Subcutaneous adipose tissue (tissue), 4 donors: ENCODE results near the gene SDF2L1. TPM values are rescaled to one million over a fixed set of nuclear protein-coding genes. Genes with fewer than 3 reads are reported as not detected.

ENCODE experiments used
- total RNA-seq, 4 donors: library from RNA; depleted of rRNA; stranded (reverse); fragments of >200 nt; gene quantifications; one replicate each; pipeline ENCODE4 v1.1.0, GENCODE V29; 2016
- TF ChIP-seq, protein P1 (sequence below): fragments of 450-650 bp; IDR thresholded peaks from one replicate; pipeline ENCODE4 v1.5.1; 2016; ENCODE audit warnings: low read depth, mild to moderate bottlenecking, control low read depth, antibody characterized with exemption, moderate library complexity

SDF2L1 gene
- total RNA-seq, 4 donors from 2014 or later = 11.7 to 25.8 (median 18.5) TPM

DNA sequence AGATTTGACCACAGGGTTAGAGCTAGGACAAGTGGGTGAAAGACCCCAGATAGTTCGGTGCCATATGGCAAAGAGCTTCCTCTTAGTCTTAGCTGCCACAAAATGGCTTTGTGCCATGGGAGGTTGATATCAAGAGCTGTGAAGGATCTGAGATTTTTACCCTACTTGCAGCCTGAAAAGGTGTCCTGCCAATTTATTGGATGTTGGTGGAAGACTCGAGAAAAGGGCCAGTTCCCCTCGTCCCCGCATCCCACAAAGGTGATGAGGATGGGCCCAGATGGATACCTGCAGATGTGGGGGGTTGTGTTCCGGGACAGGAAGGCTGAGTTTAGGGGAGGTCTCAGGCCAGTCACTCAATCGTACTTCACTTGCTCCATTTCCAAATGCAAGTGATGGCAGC lies 39.5 kb upstream of the SDF2L1 start:
- TF ChIP-seq, protein P1, sequence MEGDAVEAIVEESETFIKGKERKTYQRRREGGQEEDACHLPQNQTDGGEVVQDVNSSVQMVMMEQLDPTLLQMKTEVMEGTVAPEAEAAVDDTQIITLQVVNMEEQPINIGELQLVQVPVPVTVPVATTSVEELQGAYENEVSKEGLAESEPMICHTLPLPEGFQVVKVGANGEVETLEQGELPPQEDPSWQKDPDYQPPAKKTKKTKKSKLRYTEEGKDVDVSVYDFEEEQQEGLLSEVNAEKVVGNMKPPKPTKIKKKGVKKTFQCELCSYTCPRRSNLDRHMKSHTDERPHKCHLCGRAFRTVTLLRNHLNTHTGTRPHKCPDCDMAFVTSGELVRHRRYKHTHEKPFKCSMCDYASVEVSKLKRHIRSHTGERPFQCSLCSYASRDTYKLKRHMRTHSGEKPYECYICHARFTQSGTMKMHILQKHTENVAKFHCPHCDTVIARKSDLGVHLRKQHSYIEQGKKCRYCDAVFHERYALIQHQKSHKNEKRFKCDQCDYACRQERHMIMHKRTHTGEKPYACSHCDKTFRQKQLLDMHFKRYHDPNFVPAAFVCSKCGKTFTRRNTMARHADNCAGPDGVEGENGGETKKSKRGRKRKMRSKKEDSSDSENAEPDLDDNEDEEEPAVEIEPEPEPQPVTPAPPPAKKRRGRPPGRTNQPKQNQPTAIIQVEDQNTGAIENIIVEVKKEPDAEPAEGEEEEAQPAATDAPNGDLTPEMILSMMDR = no peak

DNA sequence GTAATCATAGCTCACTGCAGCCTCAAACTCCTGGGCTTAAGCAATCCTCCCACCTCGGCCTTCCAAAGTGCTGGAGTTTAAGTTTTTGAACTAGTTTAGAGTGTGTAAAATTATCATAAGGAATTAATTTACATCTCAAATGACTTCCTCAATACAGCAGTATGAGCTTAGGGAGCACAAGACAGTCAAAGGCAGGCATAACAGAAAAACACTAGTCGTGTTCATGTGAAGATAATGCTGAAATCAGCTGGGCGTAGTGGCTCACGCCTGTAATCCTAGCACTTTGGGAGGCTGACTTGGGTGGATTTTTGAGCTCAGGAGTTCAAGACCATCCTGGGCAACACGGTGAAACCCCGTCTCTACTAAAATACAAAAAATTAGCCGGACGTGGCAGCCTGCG lies 38.1 kb upstream of the SDF2L1 start:
- TF ChIP-seq, protein P1 = no peak

GRCh38 chr22:21605887-21606564 lies 36.1 kb upstream of the SDF2L1 start:
- TF ChIP-seq, protein P1 = no peak

DNA sequence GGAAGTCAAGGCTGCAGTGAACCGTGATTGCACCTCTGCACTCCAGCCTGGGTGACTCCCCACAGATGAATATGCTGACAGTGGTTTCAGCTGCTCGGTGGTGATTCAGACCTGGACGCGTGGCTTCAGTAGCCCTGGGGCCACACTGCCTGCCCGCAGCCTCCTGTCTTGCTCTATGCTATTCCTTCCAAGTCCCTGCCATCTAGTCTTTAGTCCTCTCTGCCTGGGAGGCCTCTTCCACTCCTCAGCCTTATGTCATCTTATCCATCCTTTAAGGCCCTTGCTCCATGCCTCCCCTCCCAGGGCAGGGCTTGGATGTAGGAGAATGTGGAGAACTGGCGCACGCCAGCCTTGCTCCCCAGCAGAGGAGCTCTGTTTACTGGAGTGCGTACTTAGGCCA lies 35.3 kb upstream of the SDF2L1 start:
- TF ChIP-seq, protein P1 = no peak

GRCh38 chr22:21611210-21611977 lies 30.7 kb upstream of the SDF2L1 start:
- TF ChIP-seq, protein P1 = no peak

DNA sequence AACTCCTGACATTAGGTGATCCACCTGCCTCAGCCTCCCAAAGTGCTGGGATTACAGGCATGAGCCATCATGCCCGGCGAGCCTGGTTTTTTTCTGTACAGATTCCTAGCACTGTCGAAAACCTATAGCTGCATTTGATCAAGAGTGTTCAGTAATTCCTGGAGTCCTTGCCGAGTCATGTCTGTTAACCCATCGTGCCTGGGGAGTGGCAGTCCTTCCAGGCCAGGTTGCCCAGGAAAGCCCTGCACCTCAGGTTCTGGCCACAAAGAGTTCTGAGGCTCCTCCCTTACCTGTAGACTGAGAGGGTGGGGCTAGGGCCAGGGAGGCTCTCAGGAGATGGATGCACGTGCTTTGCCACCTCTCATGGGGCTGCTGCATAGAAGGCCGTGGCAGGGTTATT lies 29.2 kb upstream of the SDF2L1 start:
- TF ChIP-seq, protein P1 = no peak

DNA sequence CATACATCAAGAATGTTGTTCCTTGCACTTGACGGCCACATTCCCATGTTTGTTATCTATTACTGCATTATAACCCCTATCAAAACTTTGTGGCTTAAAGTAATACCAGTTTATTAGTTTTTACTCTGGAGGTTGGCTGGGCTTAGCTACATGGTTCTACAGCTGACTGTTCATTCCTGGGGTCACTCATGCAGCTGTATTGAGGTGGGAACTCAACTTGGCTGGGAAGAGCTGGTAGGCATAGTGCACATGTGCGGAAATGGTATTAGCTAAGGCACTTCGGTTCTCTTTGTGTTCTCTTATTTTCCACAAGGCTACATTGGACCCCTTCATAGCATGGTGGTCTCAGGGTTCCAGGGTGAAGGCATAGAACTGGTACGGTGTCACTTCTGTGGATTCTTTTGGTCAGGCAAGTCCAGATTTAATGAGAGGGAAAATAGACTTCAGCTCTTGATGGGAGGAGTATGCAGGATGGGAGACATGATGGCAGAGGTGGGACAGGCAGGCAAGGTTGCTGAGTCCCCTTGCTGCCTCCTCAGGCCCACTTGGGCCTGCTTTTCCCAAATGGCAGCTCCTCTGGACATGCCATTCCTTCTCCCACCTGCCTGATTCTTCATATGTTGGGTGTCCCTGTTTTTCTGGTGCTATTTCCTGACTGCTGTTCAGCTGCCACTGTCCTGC lies 28.4 kb upstream of the SDF2L1 start:
- TF ChIP-seq, protein P1 = no peak
